H1 (cell line): ENCODE results near the gene SIDT1. TPM values are rescaled to one million over a fixed set of nuclear protein-coding genes. Genes with fewer than 3 reads are reported as not detected.

ENCODE experiments used
- CHD2 ChIP-seq: IDR thresholded peaks from 2 replicates; pipeline ENCODE4 v1.6.1; 2012; ENCODE audit warnings: low read length, improper control_type of control experiment
- E2F6 ChIP-seq: IDR thresholded peaks from 2 replicates; pipeline ENCODE4 v1.6.1; 2012; ENCODE audit warnings: inconsistent platforms
- SRF ChIP-seq: IDR thresholded peaks from 2 replicates; pipeline ENCODE4 v1.6.1; 2011; ENCODE audit warnings: mild to moderate bottlenecking, low read depth, low read length, moderate library complexity
- YY1 ChIP-seq: IDR thresholded peaks from 2 replicates; pipeline ENCODE4 v1.6.1; 2011; ENCODE audit warnings: low read depth, mild to moderate bottlenecking, low read length
- polyA plus RNA-seq, 7 experiments: library from polyadenylated mRNA; depleted of rRNA in 3 of 7; stranded (reverse) in 5 of 7; unstranded in 2 of 7; fragments of >200 nt in 5 of 7; fragments of 200-250 nt in 2 of 7; gene quantifications; 1 replicate in 5 of 7; 2 replicates in 1 of 7; 4 replicates in 1 of 7; pipeline versions ENCODE4 v1.2.1 to v1.2.3, GENCODE V29; 2011 to 2013; ENCODE audit warnings: missing spikeins in 2 of 7, mixed read lengths in 2 of 7
- total RNA-seq: library from RNA; stranded (reverse); fragmentation: NEBNext Ultra II Directional; extraction: Animal tissue kit (Norgen Biotek cat#: 25700); gene quantifications from 2 replicates; pipeline ENCODE4 v1.2.1, GENCODE V29; 2021

Gene SIDT1
- total and polyA plus RNA-seq, 2 of the 8 experiments (the other 6 are each of a cell fraction or from before 2014, with no cell fraction given), result 0.06 TPM; not detected in 1

- TF ChIP-seq E2F6, result no peak
- no peak for TF ChIP-seq SRF
- TF ChIP-seq YY1, result no peak
- no peak for TF ChIP-seq CHD2
- TF ChIP-seq, all 59 proteins: peak for 0
Observed at GRCh38 chr3:113623811-113624210, 91.5 kb downstream of the SIDT1 start (continued).
